ENCODE data around the gene UHRF1.

- no peak for TF ChIP-seq CTCF (IDR thresholded peaks at IDR 0.05; ENCODE audit: low read depth, low read length, poor library complexity, severe bottlenecking)
- TF ChIP-seq EZH2phosphoT487 (IDR thresholded peaks at IDR 0.05; ENCODE audit: borderline replicate concordance, low read length), result no peak
Observed at GRCh38 chr19:4952945-4953344, 43.6 kb downstream of the UHRF1 start.
